Measurements from ENCODE around the gene TM6SF1.

GRCh38 chr15:83110381-83110780 lies 2.9 kb downstream of the TM6SF1 start:
- TF ChIP-seq CTCF (IDR thresholded peaks at IDR 0.05) (no peak), POLR2A (IDR thresholded peaks at IDR 0.05) (no peak)
